Activated T-helper 17 cell treated with anti-CD3 and anti-CD28 coated beads, Interleukin-2, amount 50 U/mL, for 72 hours (primary cell): ENCODE results near the gene SMARCC1. TPM values are rescaled to one million over a fixed set of nuclear protein-coding genes. Genes with fewer than 3 reads are reported as not detected.

Experiments used
- ATAC-seq: fragments of 150-1000 bp; cut with Tn5 transposase; replicated peaks from 2 replicates; pipeline ENCODE4 v1.10.0; 2021; ENCODE audit warnings: mild to moderate bottlenecking, moderate library complexity
- H3K27ac Mint-ChIP-seq: one replicate; pipeline ENCODE4 v1.8.0; 2022; ENCODE audit warnings: mixed read lengths
- H3K27me3 Mint-ChIP-seq: one replicate; pipeline ENCODE4 v1.8.0; 2022; ENCODE audit warnings: mixed read lengths
- H3K36me3 Mint-ChIP-seq: one replicate; pipeline ENCODE4 v1.8.0; 2022; ENCODE audit warnings: low read depth, mild to moderate bottlenecking, mixed read lengths
- H3K4me1 Mint-ChIP-seq: one replicate; pipeline ENCODE4 v1.8.0; 2022; ENCODE audit warnings: mixed read lengths
- H3K4me3 Mint-ChIP-seq: one replicate; pipeline ENCODE4 v1.8.0; 2022; ENCODE audit warnings: mild to moderate bottlenecking, mixed read lengths
- H3K9me3 Mint-ChIP-seq: one replicate; pipeline ENCODE4 v1.8.0; 2022; ENCODE audit warnings: mixed read lengths
- total RNA-seq, 2 donors: library from RNA; stranded (reverse); gene quantifications; one replicate each; pipeline ENCODE4 v1.2.3, GENCODE V29; 2022

The SMARCC1 gene
- total RNA-seq, 2 donors from 2014 or later = 114 to 134 TPM

DNA sequence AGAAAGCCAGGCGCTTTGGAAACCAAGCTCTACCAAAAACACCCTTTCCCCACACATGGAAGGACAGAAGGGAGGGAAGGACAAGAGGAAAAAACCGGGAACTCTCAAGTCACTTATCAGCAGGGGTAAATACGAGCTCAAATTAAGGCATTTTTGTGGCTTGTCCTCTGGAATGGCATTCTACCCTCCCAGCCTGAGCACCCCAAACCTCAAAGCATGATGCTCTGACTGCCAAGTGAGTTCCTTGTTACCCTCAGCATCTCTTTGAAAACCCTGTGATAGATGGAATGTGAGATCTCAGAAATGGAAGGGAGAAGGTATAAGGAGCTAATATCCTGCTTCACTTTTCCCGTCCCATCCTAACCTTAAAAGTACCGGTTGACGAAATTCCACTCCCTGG lies 194.9 kb downstream of the SMARCC1 start:
- Mint-ChIP-seq H3K27ac (no peak overlapping the region), H3K27me3 (no peaks in the 10 kb centered on the region), H3K4me1 (no peaks in the 10 kb centered on the region), H3K9me3 (no peaks in the 10 kb centered on the region), H3K4me3 (no peak overlapping the region), H3K36me3 (peaks cover 68% of the 10 kb centered on the region)
- no peak for ATAC-seq

DNA sequence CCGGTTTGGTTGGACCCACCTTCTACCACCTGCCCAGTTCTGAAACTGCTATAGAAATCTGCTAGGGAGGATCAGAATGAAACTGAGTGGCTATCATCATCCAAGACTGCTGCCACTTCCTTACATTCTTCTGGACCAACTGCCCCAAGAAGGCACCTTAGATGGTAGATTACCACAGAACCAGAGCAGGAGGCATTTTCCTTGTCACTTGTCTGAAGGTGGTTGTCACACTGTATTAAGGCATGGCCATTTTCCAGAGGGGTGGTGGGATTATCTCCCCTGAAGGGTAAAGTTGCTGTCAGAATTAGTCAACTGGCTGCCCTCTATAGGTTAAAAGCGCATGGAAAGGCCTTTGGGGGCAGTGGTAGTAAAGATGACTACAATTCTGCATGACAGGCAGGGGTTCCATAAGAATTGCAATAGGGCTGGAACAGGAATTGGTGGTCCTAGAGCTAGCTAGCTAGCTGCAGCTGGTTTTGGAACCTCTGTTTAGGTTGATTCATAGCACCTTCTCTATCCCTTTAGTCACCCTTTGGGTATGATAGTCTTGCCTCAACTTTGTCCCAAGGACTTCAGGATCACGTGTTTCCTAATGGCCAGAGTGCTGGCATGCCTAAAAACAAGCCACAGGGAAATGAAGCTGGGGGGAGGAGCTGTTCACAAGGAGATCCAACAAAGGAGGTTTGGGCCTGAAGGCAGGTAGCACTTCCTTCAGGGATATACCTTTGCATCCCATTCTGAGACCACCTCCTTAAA lies 198.2 kb downstream of the SMARCC1 start:
- Mint-ChIP-seq H3K27me3 (peaks cover 10% of the 10 kb centered on the region), H3K27ac (no peak overlapping the region), H3K4me3 (no peak overlapping the region), H3K9me3 (no peaks in the 10 kb centered on the region), H3K4me1 (no peaks in the 10 kb centered on the region), H3K36me3 (peaks cover 36% of the 10 kb centered on the region)
- ATAC-seq = no peak

DNA sequence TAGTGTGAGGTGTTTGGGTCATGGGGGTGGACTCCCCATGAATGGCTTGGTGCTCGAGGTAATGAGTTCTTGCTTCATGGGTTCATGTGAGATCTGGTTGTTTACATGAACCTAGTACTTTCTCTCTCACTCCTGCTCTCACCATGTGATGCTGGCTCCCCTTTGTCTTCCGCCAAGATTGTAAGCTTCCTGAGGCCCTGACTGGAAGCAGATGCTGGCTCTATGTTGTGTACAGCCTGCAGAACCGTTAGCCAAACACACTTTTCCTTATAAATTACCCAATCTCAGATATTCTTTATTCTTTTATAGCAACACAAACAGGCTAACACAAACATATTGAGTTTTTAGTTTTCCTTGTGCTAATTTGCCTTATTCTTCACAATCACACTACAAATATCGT lies 199.9 kb downstream of the SMARCC1 start:
- no peak overlapping the region for H3K4me3 Mint-ChIP-seq
- no peak overlapping the region for H3K27ac Mint-ChIP-seq
- H3K27me3 Mint-ChIP-seq = peaks cover 10% of the 10 kb centered on the region
- H3K9me3 Mint-ChIP-seq = no peaks in the 10 kb centered on the region
- no peaks in the 10 kb centered on the region for H3K4me1 Mint-ChIP-seq
- ATAC-seq = no peak
- H3K36me3 Mint-ChIP-seq = peaks cover 19% of the 10 kb centered on the region

DNA sequence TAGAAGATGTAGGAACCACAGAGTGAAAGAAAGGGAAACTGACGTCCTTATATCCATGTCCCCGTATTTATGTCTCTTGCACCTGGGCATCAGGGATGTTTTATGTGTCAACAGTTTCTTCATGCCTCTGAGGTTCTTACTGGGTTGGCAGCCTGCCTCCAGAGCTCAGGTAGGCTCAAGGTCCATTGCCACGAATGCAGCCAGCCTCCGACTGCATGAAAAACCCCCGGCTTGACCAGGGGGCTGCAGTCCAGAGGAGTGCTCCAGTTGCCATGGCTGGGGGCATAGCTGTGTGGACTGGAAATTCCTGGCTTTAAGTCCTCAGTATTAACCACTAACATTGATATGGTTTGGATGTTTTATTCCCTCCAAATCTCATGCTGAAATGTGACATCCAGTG lies 200.3 kb downstream of the SMARCC1 start:
- H3K36me3 Mint-ChIP-seq = peaks cover 15% of the 10 kb centered on the region
- peaks cover 10% of the 10 kb centered on the region for H3K27me3 Mint-ChIP-seq
- H3K9me3 Mint-ChIP-seq = no peaks in the 10 kb centered on the region
- no peak for ATAC-seq
- no peak overlapping the region for H3K27ac Mint-ChIP-seq
- H3K4me3 Mint-ChIP-seq = no peak overlapping the region
- no peaks in the 10 kb centered on the region for H3K4me1 Mint-ChIP-seq

DNA sequence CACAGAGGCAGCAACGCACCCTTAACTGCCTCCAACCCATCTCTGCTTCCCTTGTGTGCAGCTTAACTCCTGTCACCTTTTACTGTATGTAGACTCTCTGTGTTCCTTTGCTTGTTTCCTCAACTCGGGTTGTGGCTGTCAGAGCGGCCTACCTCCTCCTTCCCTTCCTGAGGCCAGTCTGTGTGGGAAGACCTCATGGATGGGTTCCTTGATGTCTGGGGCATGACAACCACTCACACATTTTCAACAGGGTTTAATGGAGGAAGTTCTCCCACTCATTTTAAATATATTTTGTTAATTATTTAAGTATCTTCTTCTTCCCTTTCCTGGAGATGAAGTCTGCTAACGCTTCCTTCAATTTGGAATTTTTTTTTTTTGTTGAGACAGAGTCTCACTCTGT lies 201.2 kb downstream of the SMARCC1 start:
- peaks cover 6% of the 10 kb centered on the region for H3K36me3 Mint-ChIP-seq
- H3K27me3 Mint-ChIP-seq = peaks cover 10% of the 10 kb centered on the region
- no peak for ATAC-seq
- peak overlapping the region; percentile 26 for H3K4me3 Mint-ChIP-seq
- H3K27ac Mint-ChIP-seq = no peak overlapping the region
- no peaks in the 10 kb centered on the region for H3K9me3 Mint-ChIP-seq
- H3K4me1 Mint-ChIP-seq = no peaks in the 10 kb centered on the region

DNA sequence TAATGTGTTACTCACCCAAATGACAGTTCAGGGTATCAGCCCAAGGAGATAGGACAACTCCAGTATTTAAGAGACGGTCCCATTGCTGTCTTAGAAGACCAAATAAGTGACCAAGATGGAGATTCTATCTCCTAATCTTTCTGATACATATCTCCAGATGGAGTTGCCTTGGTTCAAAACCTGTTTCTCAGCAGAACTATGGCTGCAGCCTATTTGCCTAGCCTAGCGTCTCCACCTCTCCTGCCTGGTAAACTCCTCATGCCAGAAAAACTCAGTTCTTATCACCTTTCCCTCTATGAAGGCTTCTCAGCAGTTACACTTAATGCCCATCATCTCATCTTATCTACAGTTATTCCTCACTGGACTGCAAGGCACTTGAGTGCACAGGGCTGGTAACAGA lies 201.8 kb downstream of the SMARCC1 start:
- ATAC-seq = no peak
- H3K9me3 Mint-ChIP-seq = no peaks in the 10 kb centered on the region
- H3K36me3 Mint-ChIP-seq = no peaks in the 10 kb centered on the region
- no peaks in the 10 kb centered on the region for H3K4me1 Mint-ChIP-seq
- no peak overlapping the region for H3K27ac Mint-ChIP-seq
- H3K27me3 Mint-ChIP-seq = peaks cover 10% of the 10 kb centered on the region
- peak overlapping the region; percentile 26 for H3K4me3 Mint-ChIP-seq

DNA sequence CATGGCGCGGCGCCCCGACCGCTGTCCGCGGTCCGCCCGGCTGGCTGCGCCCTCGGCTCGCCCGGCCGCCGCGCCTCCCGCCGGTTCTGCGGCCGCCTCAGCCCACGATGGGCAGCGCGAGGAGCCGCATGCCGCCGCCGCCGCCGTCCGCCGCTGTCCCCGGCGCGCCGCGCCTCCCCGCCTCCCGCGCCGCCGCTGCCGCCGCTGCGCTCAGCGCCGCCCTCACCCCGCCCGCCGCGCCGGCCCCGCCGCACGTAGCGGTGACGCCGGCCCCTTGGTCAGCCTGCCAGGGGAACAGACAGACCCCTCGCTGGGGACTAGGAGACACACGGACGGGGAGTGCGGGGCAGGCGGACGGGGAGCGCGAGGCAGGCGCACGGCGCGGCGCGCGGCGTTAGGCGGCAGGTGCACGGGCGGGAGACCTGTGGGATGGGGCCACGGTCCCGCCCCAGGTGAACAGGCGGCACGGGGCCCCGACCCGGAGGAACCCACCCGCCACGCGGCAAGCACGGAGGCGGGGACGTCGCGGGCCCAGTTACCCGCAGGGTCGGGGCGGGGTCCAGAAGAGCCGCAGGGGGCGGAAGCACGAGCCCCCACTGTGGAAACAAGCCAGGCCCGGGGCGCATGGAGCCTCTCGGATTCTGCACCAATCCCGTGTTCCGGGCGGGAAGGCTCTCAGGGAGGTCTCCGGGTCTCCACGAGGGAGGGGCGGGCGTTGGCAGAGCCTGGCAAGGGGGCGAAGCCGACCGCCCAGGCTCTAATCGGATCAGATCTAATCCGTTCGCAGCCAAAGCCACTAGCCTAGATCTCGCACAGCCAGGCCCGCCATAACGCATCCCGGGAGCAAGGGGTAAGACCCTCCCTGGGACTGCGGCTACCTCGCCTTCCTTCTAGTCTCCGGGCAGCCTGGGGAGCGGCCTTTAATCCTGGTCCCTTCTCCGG lies 202.7 kb downstream of the SMARCC1 start, which contains the start of gene CSPG5:
CSPG5 (minus strand) TSS at position 175 of the 942 bp plus-strand sequence; CDS start at position 3, 172 bp downstream.
- Mint-ChIP-seq H3K4me1 (no peaks in the 10 kb centered on the region), H3K4me3 (peak within 1 kb of the TSS; percentile 26), H3K36me3 (no peaks in the 10 kb centered on the region), H3K27ac (no peak within 1 kb of the TSS), H3K9me3 (no peaks in the 10 kb centered on the region), H3K27me3 (peaks cover 10% of the 10 kb centered on the region)
- peak; percentile 61 for ATAC-seq

DNA sequence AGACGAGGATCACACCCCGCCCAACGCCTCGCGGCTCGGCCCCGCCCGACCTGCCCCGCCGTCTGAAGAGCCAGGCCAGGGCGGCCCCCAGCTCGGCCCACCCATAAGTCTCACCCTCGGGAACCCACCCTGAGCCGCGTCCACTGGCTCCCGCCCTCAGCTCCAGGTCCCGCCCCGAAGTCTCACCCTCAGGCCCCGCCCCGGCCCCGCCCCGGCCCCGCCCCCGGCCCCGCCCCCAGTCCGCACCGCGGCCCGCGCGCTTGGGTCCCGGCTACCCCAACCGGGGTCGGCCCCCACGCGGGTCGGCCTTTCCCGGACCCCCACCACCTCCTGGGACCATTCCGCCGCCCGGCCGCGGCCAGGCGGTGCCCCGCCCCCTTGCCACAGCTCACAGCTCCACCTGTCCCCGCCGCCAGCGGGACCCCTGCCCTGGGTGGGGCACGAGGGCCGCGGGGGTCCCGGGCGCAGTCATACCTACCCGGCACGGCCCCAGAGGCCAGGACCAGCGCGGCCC lies 203.5 kb downstream of the SMARCC1 start:
- Mint-ChIP-seq H3K27ac (no peak overlapping the region), H3K27me3 (peaks cover 10% of the 10 kb centered on the region)
- peak; percentile 78 for ATAC-seq

DNA sequence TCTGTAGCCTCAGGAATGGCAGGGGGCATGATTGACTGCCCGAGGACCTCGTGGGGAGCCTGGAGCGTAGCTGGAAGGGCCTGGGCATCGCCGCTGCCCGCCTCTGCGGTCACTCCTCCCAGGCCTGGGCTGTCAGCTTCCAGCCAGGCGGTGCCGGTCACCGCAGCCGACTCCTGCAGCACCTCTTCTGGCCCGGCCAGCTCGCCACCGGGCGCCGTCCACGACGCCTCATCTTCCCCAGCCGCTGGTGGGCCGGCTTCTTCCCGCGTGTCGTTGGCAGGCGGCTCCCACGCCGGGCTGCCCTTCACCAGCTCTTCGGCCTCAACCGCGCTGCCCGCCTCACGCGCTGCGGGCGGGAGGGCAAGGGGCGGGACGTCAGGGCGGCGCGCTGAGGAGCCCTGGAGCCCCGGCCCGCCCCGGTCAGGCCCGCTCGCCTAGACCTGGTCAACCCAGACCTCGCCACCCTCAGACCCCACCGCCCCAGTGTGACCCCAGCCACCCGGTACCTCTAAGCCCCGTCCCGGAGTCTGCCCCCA lies 204.0 kb downstream of the SMARCC1 start:
- peak overlapping the region; percentile 15 for H3K4me3 Mint-ChIP-seq
- ATAC-seq = peak; percentile 42
- no peaks in the 10 kb centered on the region for H3K36me3 Mint-ChIP-seq
- no peaks in the 10 kb centered on the region for H3K9me3 Mint-ChIP-seq
- H3K27me3 Mint-ChIP-seq = peaks cover 10% of the 10 kb centered on the region
- no peaks in the 10 kb centered on the region for H3K4me1 Mint-ChIP-seq
- no peak overlapping the region for H3K27ac Mint-ChIP-seq

More for the DNA sequence above, 203.5 kb downstream of the SMARCC1 start:
- H3K36me3 Mint-ChIP-seq = no peaks in the 10 kb centered on the region
- no peaks in the 10 kb centered on the region for H3K4me1 Mint-ChIP-seq
- no peaks in the 10 kb centered on the region for H3K9me3 Mint-ChIP-seq
- H3K4me3 Mint-ChIP-seq = peak overlapping the region; percentile 15

DNA sequence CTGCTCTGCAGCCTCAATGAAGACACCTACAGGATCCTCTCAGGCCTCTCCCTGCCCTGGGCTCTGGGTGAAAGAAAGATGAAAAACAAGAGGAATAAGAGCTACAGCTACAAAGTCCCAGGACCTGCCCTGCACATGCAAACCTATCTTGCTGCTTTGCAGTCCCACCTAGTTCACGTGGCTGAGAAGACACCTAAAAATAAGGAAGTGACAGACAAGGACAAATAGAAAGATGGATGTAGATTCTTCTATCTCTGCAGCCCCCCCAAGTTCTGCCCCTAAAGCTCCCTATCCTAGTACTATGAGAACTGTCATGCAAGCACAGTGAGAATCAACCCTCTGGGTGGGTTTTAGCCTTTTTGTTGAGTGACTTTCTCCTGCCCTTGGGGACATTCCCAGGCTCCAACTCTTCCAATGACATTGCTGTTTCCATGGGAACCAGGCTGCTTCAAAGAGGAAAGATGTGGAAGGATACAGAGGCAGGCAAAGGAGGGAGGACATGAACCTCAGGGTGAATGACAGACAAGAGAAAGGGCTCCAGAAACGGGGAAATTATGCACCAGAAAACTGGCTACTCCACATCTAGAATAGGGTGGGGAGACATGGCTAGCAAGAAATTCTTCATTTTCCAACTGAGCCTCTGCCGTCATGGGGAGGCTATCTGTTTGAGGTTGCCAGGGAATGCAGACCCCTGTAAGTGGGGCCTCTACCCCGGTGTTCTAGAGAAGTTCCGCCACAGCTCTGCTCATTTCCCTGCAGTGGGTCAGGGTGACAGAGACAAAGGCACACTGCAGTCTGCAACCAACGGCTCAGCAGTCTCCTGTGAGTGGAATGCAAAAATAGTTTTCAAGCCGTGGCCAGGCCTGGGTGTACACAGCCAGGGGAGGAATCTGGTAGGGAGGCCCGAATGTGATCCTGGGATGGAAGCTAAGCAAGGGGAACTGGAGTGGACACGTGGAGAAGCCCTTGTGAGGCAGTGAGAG lies 208.2 kb downstream of the SMARCC1 start:
- Mint-ChIP-seq H3K4me1 (no peaks in the 10 kb centered on the region), H3K27me3 (peaks cover 4% of the 10 kb centered on the region), H3K36me3 (no peaks in the 10 kb centered on the region), H3K27ac (no peak overlapping the region), H3K9me3 (no peaks in the 10 kb centered on the region), H3K4me3 (no peak overlapping the region)
- ATAC-seq = no peak

DNA sequence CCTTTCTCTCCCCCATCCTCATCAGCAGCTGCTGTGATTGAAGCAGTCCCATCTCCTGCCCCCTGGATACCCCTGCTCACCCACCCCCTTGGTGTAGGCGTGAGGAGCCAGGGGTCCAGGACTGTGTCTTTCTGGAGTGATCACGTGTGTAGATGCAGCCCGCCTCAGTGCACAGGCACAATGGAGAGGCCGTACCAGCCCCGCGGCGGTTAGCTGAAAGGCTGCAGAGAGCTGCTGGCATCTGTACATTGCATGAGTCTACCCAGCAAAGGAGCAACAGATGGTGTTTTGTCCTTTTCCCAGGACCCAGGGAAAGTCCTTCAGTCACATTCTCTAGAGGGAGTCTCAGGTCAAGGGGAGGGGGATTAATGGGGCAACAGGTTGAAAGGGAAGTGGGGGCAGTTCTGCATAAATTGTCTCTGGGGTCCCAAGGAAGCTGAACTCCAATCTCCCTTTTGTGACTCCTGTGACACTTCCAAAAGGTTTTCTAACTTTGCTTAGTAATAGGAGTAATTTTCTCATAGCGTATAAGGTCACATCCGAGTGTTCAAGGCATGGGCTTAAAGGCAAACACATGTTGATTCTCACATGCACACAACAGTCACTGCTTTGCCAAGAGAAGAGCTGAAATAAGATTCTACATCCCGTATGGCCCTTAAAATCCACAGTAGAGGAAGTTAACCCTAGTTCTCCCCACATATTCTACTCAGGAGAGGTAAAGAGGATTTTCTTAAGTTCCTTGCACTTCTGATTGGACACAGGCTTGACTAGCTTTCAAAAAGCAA lies 210.1 kb downstream of the SMARCC1 start:
- no peak for ATAC-seq
- no peaks in the 10 kb centered on the region for H3K36me3 Mint-ChIP-seq
- peaks cover 4% of the 10 kb centered on the region for H3K27me3 Mint-ChIP-seq
- H3K27ac Mint-ChIP-seq = no peak overlapping the region
- no peak overlapping the region for H3K4me3 Mint-ChIP-seq
- no peaks in the 10 kb centered on the region for H3K9me3 Mint-ChIP-seq
- H3K4me1 Mint-ChIP-seq = no peaks in the 10 kb centered on the region

DNA sequence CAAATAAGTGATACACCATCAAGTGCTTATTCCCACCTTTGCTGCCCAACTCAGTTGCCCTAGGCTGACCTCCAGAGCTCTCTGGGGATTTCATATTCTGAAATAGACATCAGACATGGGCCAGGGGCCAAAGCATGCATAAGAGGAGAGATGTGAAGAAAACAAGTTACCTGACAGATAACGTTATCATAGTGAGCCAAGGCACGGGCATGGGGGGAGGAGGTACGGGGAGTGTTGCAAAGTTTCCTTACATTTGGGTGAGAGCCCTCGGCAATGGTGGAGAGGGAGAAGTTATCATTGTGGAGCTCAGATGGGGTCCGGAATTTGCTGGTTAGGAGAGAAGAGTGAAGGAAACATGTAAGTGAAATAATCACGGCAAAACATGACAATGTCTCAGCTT lies 212.8 kb downstream of the SMARCC1 start:
- ATAC-seq = no peak
- H3K4me1 Mint-ChIP-seq = no peaks in the 10 kb centered on the region
- H3K4me3 Mint-ChIP-seq = no peak overlapping the region
- H3K27me3 Mint-ChIP-seq = peaks cover 4% of the 10 kb centered on the region
- H3K27ac Mint-ChIP-seq = no peak overlapping the region
- no peaks in the 10 kb centered on the region for H3K36me3 Mint-ChIP-seq
- H3K9me3 Mint-ChIP-seq = no peaks in the 10 kb centered on the region

DNA sequence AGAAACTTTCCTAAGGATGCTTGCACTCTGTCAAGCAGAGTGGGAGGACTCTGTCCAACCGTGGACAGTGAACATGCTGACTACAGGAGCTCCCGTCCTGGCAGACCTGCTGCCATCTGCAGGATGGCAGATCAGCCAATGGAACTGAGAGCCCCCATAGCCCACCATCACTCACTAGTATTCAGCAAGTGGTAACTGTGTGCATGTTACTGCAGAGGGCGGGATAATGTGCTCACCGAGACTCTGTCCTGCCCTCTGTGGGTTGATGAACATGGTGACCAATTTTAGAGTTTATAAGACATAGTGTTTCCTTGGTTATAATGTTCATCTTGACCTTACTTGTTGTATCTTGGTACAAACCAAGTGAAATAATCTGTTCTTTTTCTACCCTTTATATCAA lies 214.5 kb downstream of the SMARCC1 start:
- no peaks in the 10 kb centered on the region for H3K4me1 Mint-ChIP-seq
- H3K4me3 Mint-ChIP-seq = no peak overlapping the region
- no peak for ATAC-seq
- H3K27me3 Mint-ChIP-seq = peaks cover 2% of the 10 kb centered on the region
- no peaks in the 10 kb centered on the region for H3K36me3 Mint-ChIP-seq
- H3K9me3 Mint-ChIP-seq = no peaks in the 10 kb centered on the region
- no peak overlapping the region for H3K27ac Mint-ChIP-seq
